Measurements from ENCODE around the gene GPR78. TPM values are rescaled to one million over a fixed set of nuclear protein-coding genes. Genes with fewer than 3 reads are reported as not detected.

The GPR78 gene
- total and polyA plus RNA-seq, 2 donors: 0.05 to 0.91 TPM

GRCh38 chr4:8538703-8539567, 41.3 kb upstream of the GPR78 start:
- Histone ChIP-seq H3K27me3 (ENCODE audit: control insufficient read depth in 2 of 2, insufficient read depth in 1 of 2, low read length in 1 of 2) (no peaks in the 10 kb centered on the region), H3K4me3 (ENCODE audit: low read length in 2 of 2) (no peak overlapping the region), H3K4me1 (ENCODE audit: control insufficient read depth in 2 of 2, insufficient read depth in 2 of 2, low read length in 2 of 2) (peaks cover 0 to 12% of the 10 kb centered on the region in 2 donors), H3K27ac (ENCODE audit: low read depth in 1 of 2, low read length in 1 of 2) (no peak overlapping the region), H3K9me3 (ENCODE audit: control insufficient read depth in 2 of 2, insufficient read depth in 1 of 2, low read length in 1 of 2) (no peaks in the 10 kb centered on the region), H3K36me3 (ENCODE audit: control insufficient read depth in 2 of 2, insufficient read depth in 2 of 2, low read length in 1 of 2) (no peaks in the 10 kb centered on the region)
- no peak for DNase-seq (ENCODE audit: low read depth in 6 of 9, low spot score in 9 of 9)
- 91% methylated on average over 15 of the region's 15 CpGs for WGBS

GRCh38 chr4:8539661-8540060, 40.5 kb upstream of the GPR78 start:
- no peaks in the 10 kb centered on the region for H3K36me3 ChIP-seq (ENCODE audit: control insufficient read depth in 2 of 2, insufficient read depth in 2 of 2, low read length in 1 of 2)
- no peaks in the 10 kb centered on the region for H3K9me3 ChIP-seq (ENCODE audit: control insufficient read depth in 2 of 2, insufficient read depth in 1 of 2, low read length in 1 of 2)
- WGBS: 91% methylated on average over 5 of the region's 5 CpGs
- H3K27me3 ChIP-seq (ENCODE audit: control insufficient read depth in 2 of 2, insufficient read depth in 1 of 2, low read length in 1 of 2): no peaks in the 10 kb centered on the region
- H3K4me1 ChIP-seq (ENCODE audit: control insufficient read depth in 2 of 2, insufficient read depth in 2 of 2, low read length in 2 of 2): peaks cover 0 to 12% of the 10 kb centered on the region in 2 donors
- no peak overlapping the region for H3K27ac ChIP-seq (ENCODE audit: low read depth in 1 of 2, low read length in 1 of 2)
- DNase-seq (ENCODE audit: low read depth in 6 of 9, low spot score in 9 of 9): no peak
- H3K4me3 ChIP-seq (ENCODE audit: low read length in 2 of 2): no peak overlapping the region

GRCh38 chr4:8540072-8540471, 40.1 kb upstream of the GPR78 start:
- Histone ChIP-seq H3K27ac (ENCODE audit: low read depth in 1 of 2, low read length in 1 of 2) (no peak overlapping the region), H3K27me3 (ENCODE audit: control insufficient read depth in 2 of 2, insufficient read depth in 1 of 2, low read length in 1 of 2) (peaks cover 0 to 2% of the 10 kb centered on the region in 2 donors), H3K36me3 (ENCODE audit: control insufficient read depth in 2 of 2, insufficient read depth in 2 of 2, low read length in 1 of 2) (no peaks in the 10 kb centered on the region), H3K4me3 (ENCODE audit: low read length in 2 of 2) (no peak overlapping the region), H3K9me3 (ENCODE audit: control insufficient read depth in 2 of 2, insufficient read depth in 1 of 2, low read length in 1 of 2) (no peaks in the 10 kb centered on the region), H3K4me1 (ENCODE audit: control insufficient read depth in 2 of 2, insufficient read depth in 2 of 2, low read length in 2 of 2) (peaks cover 0 to 12% of the 10 kb centered on the region in 2 donors)
- WGBS: 84% methylated on average over 9 of the region's 9 CpGs
- no peak for DNase-seq (ENCODE audit: low read depth in 6 of 9, low spot score in 9 of 9)

- peaks cover 0 to 8% of the 10 kb centered on the region in 2 donors for H3K4me1 ChIP-seq (ENCODE audit: control insufficient read depth in 2 of 2, insufficient read depth in 2 of 2, low read length in 2 of 2)
- no peaks in the 10 kb centered on the region for H3K9me3 ChIP-seq (ENCODE audit: control insufficient read depth in 2 of 2, insufficient read depth in 1 of 2, low read length in 1 of 2)
- H3K27ac ChIP-seq (ENCODE audit: low read depth in 1 of 2, low read length in 1 of 2): no peak overlapping the region
- DNase-seq (ENCODE audit: low read depth in 6 of 9, low spot score in 9 of 9): no peak
- no peak overlapping the region for H3K4me3 ChIP-seq (ENCODE audit: low read length in 2 of 2)
- no peaks in the 10 kb centered on the region for H3K36me3 ChIP-seq (ENCODE audit: control insufficient read depth in 2 of 2, insufficient read depth in 2 of 2, low read length in 1 of 2)
- peaks cover 0 to 3% of the 10 kb centered on the region in 2 donors for H3K27me3 ChIP-seq (ENCODE audit: control insufficient read depth in 2 of 2, insufficient read depth in 1 of 2, low read length in 1 of 2)
- WGBS: 92% methylated on average over 11 of the region's 11 CpGs
These were observed 39.6 kb upstream of the GPR78 start for GRCh38 chr4:8540586-8540985.

- WGBS: 84% methylated on average over 8 of the region's 8 CpGs
- no peak for DNase-seq (ENCODE audit: low read depth in 6 of 9, low spot score in 9 of 9)
- peaks cover 0 to 8% of the 10 kb centered on the region in 2 donors for H3K4me1 ChIP-seq (ENCODE audit: control insufficient read depth in 2 of 2, insufficient read depth in 2 of 2, low read length in 2 of 2)
- H3K27ac ChIP-seq (ENCODE audit: low read depth in 1 of 2, low read length in 1 of 2): no peak overlapping the region
- no peak overlapping the region for H3K4me3 ChIP-seq (ENCODE audit: low read length in 2 of 2)
- no peaks in the 10 kb centered on the region for H3K36me3 ChIP-seq (ENCODE audit: control insufficient read depth in 2 of 2, insufficient read depth in 2 of 2, low read length in 1 of 2)
- peaks cover 0 to 3% of the 10 kb centered on the region in 2 donors for H3K27me3 ChIP-seq (ENCODE audit: control insufficient read depth in 2 of 2, insufficient read depth in 1 of 2, low read length in 1 of 2)
- no peaks in the 10 kb centered on the region for H3K9me3 ChIP-seq (ENCODE audit: control insufficient read depth in 2 of 2, insufficient read depth in 1 of 2, low read length in 1 of 2)
These were observed 39.2 kb upstream of the GPR78 start for GRCh38 chr4:8540991-8541390.

- H3K9me3 ChIP-seq (ENCODE audit: control insufficient read depth in 2 of 2, insufficient read depth in 1 of 2, low read length in 1 of 2): no peaks in the 10 kb centered on the region
- H3K27ac ChIP-seq (ENCODE audit: low read depth in 1 of 2, low read length in 1 of 2): no peak overlapping the region
- H3K4me3 ChIP-seq (ENCODE audit: low read length in 2 of 2): no peak overlapping the region
- no peaks in the 10 kb centered on the region for H3K36me3 ChIP-seq (ENCODE audit: control insufficient read depth in 2 of 2, insufficient read depth in 2 of 2, low read length in 1 of 2)
- H3K27me3 ChIP-seq (ENCODE audit: control insufficient read depth in 2 of 2, insufficient read depth in 1 of 2, low read length in 1 of 2): peaks cover 0 to 3% of the 10 kb centered on the region in 2 donors
- 94% methylated on average over 17 of the region's 17 CpGs for WGBS
- DNase-seq (ENCODE audit: low read depth in 6 of 9, low spot score in 9 of 9): no peak
- H3K4me1 ChIP-seq (ENCODE audit: control insufficient read depth in 2 of 2, insufficient read depth in 2 of 2, low read length in 2 of 2): no peaks in the 10 kb centered on the region
These were observed 38.0 kb upstream of the GPR78 start for GRCh38 chr4:8541981-8542715.

- H3K4me1 ChIP-seq (ENCODE audit: control insufficient read depth in 2 of 2, insufficient read depth in 2 of 2, low read length in 2 of 2): no peaks in the 10 kb centered on the region
- H3K27me3 ChIP-seq (ENCODE audit: control insufficient read depth in 2 of 2, insufficient read depth in 1 of 2, low read length in 1 of 2): peaks cover 0 to 3% of the 10 kb centered on the region in 2 donors
- no peak for DNase-seq (ENCODE audit: low read depth in 6 of 9, low spot score in 9 of 9)
- H3K36me3 ChIP-seq (ENCODE audit: control insufficient read depth in 2 of 2, insufficient read depth in 2 of 2, low read length in 1 of 2): no peaks in the 10 kb centered on the region
- no peak overlapping the region for H3K27ac ChIP-seq (ENCODE audit: low read depth in 1 of 2, low read length in 1 of 2)
- 92% methylated on average over 16 of the region's 16 CpGs for WGBS
- no peaks in the 10 kb centered on the region for H3K9me3 ChIP-seq (ENCODE audit: control insufficient read depth in 2 of 2, insufficient read depth in 1 of 2, low read length in 1 of 2)
- H3K4me3 ChIP-seq (ENCODE audit: low read length in 2 of 2): no peak overlapping the region
These were observed 37.2 kb upstream of the GPR78 start for GRCh38 chr4:8542776-8543525.

GRCh38 chr4:8543623-8544022, 36.6 kb upstream of the GPR78 start:
- no peaks in the 10 kb centered on the region for H3K36me3 ChIP-seq (ENCODE audit: control insufficient read depth in 2 of 2, insufficient read depth in 2 of 2, low read length in 1 of 2)
- H3K27ac ChIP-seq (ENCODE audit: low read depth in 1 of 2, low read length in 1 of 2): no peak overlapping the region
- DNase-seq (ENCODE audit: low read depth in 6 of 9, low spot score in 9 of 9): no peak
- no peaks in the 10 kb centered on the region for H3K4me1 ChIP-seq (ENCODE audit: control insufficient read depth in 2 of 2, insufficient read depth in 2 of 2, low read length in 2 of 2)
- 77% methylated on average over 10 of the region's 10 CpGs for WGBS
- no peak overlapping the region for H3K4me3 ChIP-seq (ENCODE audit: low read length in 2 of 2)
- H3K9me3 ChIP-seq (ENCODE audit: control insufficient read depth in 2 of 2, insufficient read depth in 1 of 2, low read length in 1 of 2): no peaks in the 10 kb centered on the region
- H3K27me3 ChIP-seq (ENCODE audit: control insufficient read depth in 2 of 2, insufficient read depth in 1 of 2, low read length in 1 of 2): peaks cover 0 to 3% of the 10 kb centered on the region in 2 donors

Measured in thymus (tissue), 11 donors.